Calu3 (cell line): Measurements from ENCODE around the gene CH25H. TPM values are rescaled to one million over a fixed set of nuclear protein-coding genes. Genes with fewer than 3 reads are reported as not detected.

Experiments
- BruUV-seq: library from RNA; stranded (reverse); fragments of 400-500 nt; replicated peaks from 2 replicates; lab custom pipeline; 2021; lab: Mats Ljungman, UMichigan
- CTCF ChIA-PET: fragments of 300-600 bp; sonication (Branson Sonifier 250); formaldehyde crosslinking; loops from one replicate; lab custom pipeline; 2022; ENCODE audit warnings: antibody characterized with exemption; lab: Charles Lee
- DNase-seq: peaks from one replicate; pipeline ENCODE4 v3.0.0; 2022
- H3K27ac Mint-ChIP-seq: one replicate; pipeline ENCODE4 v1.8.0; 2022; ENCODE audit warnings: mixed read lengths; ENCODE audit not compliant: unreplicated experiment
- H3K27me3 Mint-ChIP-seq: one replicate; pipeline ENCODE4 v1.8.0; 2022; ENCODE audit warnings: mixed read lengths; ENCODE audit not compliant: unreplicated experiment
- H3K36me3 Mint-ChIP-seq: one replicate; pipeline ENCODE4 v1.8.0; 2022; ENCODE audit warnings: mild to moderate bottlenecking, moderate library complexity, mixed read lengths; ENCODE audit not compliant: insufficient read depth, unreplicated experiment
- H3K4me1 Mint-ChIP-seq: one replicate; pipeline ENCODE4 v1.8.0; 2022; ENCODE audit warnings: mild to moderate bottlenecking, low read depth, mixed read lengths; ENCODE audit not compliant: unreplicated experiment
- H3K4me3 Mint-ChIP-seq: one replicate; pipeline ENCODE4 v1.8.0; 2022; ENCODE audit warnings: mild to moderate bottlenecking, low read depth, moderate library complexity, mixed read lengths; ENCODE audit not compliant: unreplicated experiment
- H3K9me3 Mint-ChIP-seq: one replicate; pipeline ENCODE4 v1.8.0; 2022; ENCODE audit warnings: low read depth, mixed read lengths; ENCODE audit not compliant: unreplicated experiment
- intact Hi-C: fragments of 100-400 bp; cut with micrococcal nuclease; formaldehyde crosslinking; loops from one replicate; pipeline ENCODE4 v1.10.0; 2022; ENCODE audit not compliant: unreplicated experiment
- total RNA-seq: library from RNA; stranded (reverse); gene quantifications from 2 replicates; pipeline ENCODE4 v1.2.3, GENCODE V29; 2022
- TF ChIP-seq, protein P1 (sequence below): fragments of 200-600 bp; IDR thresholded peaks from one replicate; pipeline ENCODE4 v1.8.0; 2022; ENCODE audit warnings: antibody characterized with exemption; ENCODE audit not compliant: unreplicated experiment

Gene CH25H
- total RNA-seq, 1 experiment from 2014 or later, result not detected

DNA sequence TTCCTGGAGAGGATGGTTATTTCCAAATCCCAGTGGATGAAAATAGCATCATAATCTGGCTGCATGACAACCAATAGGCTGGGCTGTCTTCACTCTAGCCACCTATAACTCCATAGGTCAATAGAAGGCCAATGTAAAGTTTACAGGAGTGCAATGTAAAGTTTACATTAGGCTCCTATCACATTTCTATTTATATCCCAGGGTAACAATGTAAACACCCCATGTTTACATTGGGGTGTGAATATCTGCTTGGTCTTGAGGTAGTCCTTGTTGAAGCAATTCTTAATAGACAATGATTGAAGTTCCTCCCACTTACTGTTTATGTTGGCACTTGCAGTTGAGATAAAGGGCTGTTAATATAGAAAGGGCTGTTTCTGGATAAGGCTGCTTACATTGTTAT, 21.5 kb downstream of the CH25H start:
- Mint-ChIP-seq H3K4me3 (no peak overlapping the region), H3K9me3 (no peaks in the 10 kb centered on the region), H3K36me3 (no peaks in the 10 kb centered on the region), H3K27me3 (no peaks in the 10 kb centered on the region), H3K27ac (no peak overlapping the region), H3K4me1 (no peaks in the 10 kb centered on the region)
- CTCF ChIA-PET, result no interaction called here
- DNase-seq, result no peak
- intact Hi-C loops, result no loop called here
- no TSS peak for BruUV-seq
- TF ChIP-seq, protein P1, sequence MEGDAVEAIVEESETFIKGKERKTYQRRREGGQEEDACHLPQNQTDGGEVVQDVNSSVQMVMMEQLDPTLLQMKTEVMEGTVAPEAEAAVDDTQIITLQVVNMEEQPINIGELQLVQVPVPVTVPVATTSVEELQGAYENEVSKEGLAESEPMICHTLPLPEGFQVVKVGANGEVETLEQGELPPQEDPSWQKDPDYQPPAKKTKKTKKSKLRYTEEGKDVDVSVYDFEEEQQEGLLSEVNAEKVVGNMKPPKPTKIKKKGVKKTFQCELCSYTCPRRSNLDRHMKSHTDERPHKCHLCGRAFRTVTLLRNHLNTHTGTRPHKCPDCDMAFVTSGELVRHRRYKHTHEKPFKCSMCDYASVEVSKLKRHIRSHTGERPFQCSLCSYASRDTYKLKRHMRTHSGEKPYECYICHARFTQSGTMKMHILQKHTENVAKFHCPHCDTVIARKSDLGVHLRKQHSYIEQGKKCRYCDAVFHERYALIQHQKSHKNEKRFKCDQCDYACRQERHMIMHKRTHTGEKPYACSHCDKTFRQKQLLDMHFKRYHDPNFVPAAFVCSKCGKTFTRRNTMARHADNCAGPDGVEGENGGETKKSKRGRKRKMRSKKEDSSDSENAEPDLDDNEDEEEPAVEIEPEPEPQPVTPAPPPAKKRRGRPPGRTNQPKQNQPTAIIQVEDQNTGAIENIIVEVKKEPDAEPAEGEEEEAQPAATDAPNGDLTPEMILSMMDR, result no peak

DNA sequence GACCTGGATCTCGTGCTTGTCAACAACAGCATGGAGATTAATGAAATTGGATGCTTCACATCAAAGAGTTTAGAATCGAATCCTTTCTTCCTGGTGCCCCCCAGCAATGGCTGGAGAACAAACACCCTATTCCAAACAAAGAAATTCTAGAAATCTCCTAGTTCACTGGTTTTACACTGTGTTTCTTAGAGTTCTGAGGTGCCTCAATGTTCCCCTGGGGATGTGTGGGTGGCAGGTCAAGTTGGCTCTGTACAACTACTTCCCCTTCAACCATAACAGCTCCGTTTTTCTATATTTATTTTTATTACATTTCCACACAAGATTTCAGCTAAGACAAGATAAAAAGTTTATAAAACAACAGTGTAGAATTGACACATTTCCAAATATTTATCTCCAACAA, 22.5 kb downstream of the CH25H start:
- intact Hi-C loops, result no loop called here
- Mint-ChIP-seq H3K27me3 (no peaks in the 10 kb centered on the region), H3K9me3 (no peaks in the 10 kb centered on the region), H3K36me3 (no peaks in the 10 kb centered on the region), H3K4me3 (no peak overlapping the region), H3K27ac (no peak overlapping the region), H3K4me1 (no peaks in the 10 kb centered on the region)
- BruUV-seq, result no TSS peak
- TF ChIP-seq, protein P1, result no peak
- CTCF ChIA-PET, result no interaction called here
- DNase-seq, result no peak

DNA sequence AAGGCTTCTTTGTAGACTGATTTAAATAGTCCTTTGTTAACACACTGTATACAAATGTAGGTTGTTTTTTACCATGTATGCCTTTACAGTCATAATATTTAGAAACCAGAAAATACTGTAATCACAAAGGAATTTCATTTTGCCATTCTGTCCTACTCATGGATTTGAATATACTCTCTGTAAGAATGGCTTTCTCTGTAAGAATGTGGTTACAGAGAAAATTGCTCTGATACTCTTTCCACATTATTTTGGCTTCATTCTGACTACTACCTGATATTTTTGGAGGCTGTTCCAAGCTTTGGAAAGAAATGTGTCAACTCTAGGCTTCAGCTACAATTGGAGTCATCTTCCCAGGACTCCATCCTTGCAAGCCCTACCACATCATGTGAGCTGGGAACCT, 23.5 kb downstream of the CH25H start:
- no TSS peak for BruUV-seq
- Mint-ChIP-seq H3K9me3 (no peaks in the 10 kb centered on the region), H3K36me3 (no peaks in the 10 kb centered on the region), H3K4me3 (no peak overlapping the region), H3K27me3 (no peaks in the 10 kb centered on the region), H3K27ac (no peak overlapping the region), H3K4me1 (no peaks in the 10 kb centered on the region)
- CTCF ChIA-PET, result no interaction called here
- TF ChIP-seq, protein P1, result no peak
- no peak for DNase-seq
- intact Hi-C loops, result no loop called here

DNA sequence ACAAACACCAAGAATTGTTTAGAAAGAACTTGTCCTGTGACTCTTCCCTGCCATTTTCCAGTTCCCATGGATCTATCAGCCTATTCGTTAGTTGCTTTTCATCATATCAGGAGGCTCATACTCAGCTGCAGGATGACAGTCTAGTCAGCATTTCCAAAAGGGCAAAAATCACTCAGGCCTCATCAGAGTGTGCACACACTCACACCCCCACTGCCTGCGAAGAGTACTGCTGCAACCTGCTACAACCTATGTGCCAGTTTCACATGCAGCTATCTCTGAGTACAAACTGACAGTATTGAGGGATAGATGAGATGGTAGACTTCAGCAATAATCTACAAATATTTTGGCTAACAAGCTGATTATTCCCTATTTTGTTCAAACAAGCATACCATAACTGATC, 24.2 kb downstream of the CH25H start:
- intact Hi-C loops, result no loop called here
- no peak overlapping the region for H3K27ac Mint-ChIP-seq
- no peak for DNase-seq
- H3K4me3 Mint-ChIP-seq, result no peak overlapping the region
- no TSS peak for BruUV-seq
- H3K27me3 Mint-ChIP-seq, result no peaks in the 10 kb centered on the region
- TF ChIP-seq, protein P1, result no peak
- CTCF ChIA-PET, result no interaction called here
- H3K9me3 Mint-ChIP-seq, result no peaks in the 10 kb centered on the region
- H3K4me1 Mint-ChIP-seq, result no peaks in the 10 kb centered on the region
- no peaks in the 10 kb centered on the region for H3K36me3 Mint-ChIP-seq

DNA sequence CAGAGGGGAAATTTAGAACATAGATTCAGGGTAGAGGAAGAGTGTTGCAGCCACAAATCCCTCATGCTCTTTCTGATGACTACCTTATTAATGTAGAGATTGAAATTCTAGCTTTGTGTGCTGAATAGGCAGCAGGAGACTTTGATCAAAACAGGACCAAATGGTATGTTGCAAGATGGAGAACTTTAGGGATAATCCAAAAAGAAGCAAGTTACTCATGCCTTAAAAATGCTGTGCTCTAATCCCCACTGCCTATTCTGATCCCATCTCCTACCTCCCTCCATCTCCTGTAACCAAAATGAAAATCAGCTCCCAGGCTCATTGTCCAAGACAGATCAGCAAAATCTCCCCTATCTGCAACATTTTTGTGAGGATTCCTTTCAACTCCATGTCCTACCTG, 31.3 kb downstream of the CH25H start:
- intact Hi-C loops, result no loop called here
- Mint-ChIP-seq H3K4me1 (no peaks in the 10 kb centered on the region), H3K4me3 (no peak overlapping the region), H3K27me3 (no peaks in the 10 kb centered on the region), H3K27ac (no peak overlapping the region), H3K36me3 (no peaks in the 10 kb centered on the region), H3K9me3 (no peaks in the 10 kb centered on the region)
- BruUV-seq, result no TSS peak
- CTCF ChIA-PET, result no interaction called here
- no peak for DNase-seq
- TF ChIP-seq, protein P1, result no peak
